Neural progenitor cell (in vitro differentiated cells): ENCODE results near the gene HNRNPAB. TPM values are rescaled to one million over a fixed set of nuclear protein-coding genes. Genes with fewer than 3 reads are reported as not detected.

ENCODE experiments used
- DNase-seq: peaks from one replicate; pipeline ENCODE4 v3.0.0-alpha.2; 2016; ENCODE audit warnings: low spot score
- H2AFZ ChIP-seq: fragments of 200-600 bp; sonication (generic); replicated peaks from 2 replicates; pipeline ENCODE4 v1.6.1; 2016; ENCODE audit warnings: antibody characterized with exemption
- H3F3A ChIP-seq: fragments of 200-600 bp; sonication (generic); 2 replicates; pipeline ENCODE4 v1.6.1; 2016; ENCODE audit warnings: antibody characterized with exemption, low read depth
- H3K27ac ChIP-seq: fragments of 200-600 bp; sonication (generic); 2 replicates; pipeline ENCODE4 v1.5.1; 2016; ENCODE audit warnings: mild to moderate bottlenecking
- H3K27me3 ChIP-seq: fragments of 200-600 bp; sonication (generic); 2 replicates; pipeline ENCODE4 v1.6.1; 2016; ENCODE audit warnings: mild to moderate bottlenecking, moderate library complexity
- H3K36me3 ChIP-seq: fragments of 200-600 bp; sonication (generic); 2 replicates; pipeline ENCODE4 v1.5.1; 2016
- H3K4me1 ChIP-seq: fragments of 200-600 bp; sonication (generic); 2 replicates; pipeline ENCODE4 v1.6.1; 2016; ENCODE audit warnings: mixed run types
- H3K4me2 ChIP-seq: fragments of 200-600 bp; sonication (generic); 2 replicates; pipeline ENCODE4 v1.6.1; 2016
- H3K4me3 ChIP-seq: fragments of 200-600 bp; sonication (generic); 2 replicates; pipeline ENCODE4 v1.5.1; 2016
- H3K79me2 ChIP-seq: fragments of 200-600 bp; sonication (generic); 2 replicates; pipeline ENCODE4 v1.6.1; 2016; ENCODE audit warnings: low read depth
- H3K9ac ChIP-seq: fragments of 200-600 bp; sonication (generic); 2 replicates; pipeline ENCODE4 v1.6.1; 2016
- H3K9me3 ChIP-seq: fragments of 200-600 bp; sonication (generic); 2 replicates; pipeline ENCODE4 v1.5.1; 2016; ENCODE audit warnings: low read depth
- H4K20me1 ChIP-seq: fragments of 200-600 bp; sonication (generic); 2 replicates; pipeline ENCODE4 v1.6.1; 2016; ENCODE audit warnings: low read depth
- H3K27ac Mint-ChIP-seq: 3 replicates; pipeline ENCODE4 v1.8.0; 2021; ENCODE audit warnings: mixed read lengths
- H3K27me3 Mint-ChIP-seq: 2 replicates; pipeline ENCODE4 v1.8.0; 2022; ENCODE audit warnings: low read depth, mild to moderate bottlenecking, inconsistent platforms, moderate library complexity, mixed read lengths; ENCODE audit not compliant: insufficient read depth
- H3K36me3 Mint-ChIP-seq: 3 replicates; pipeline ENCODE4 v1.8.0; 2021; ENCODE audit warnings: mixed read lengths
- H3K4me1 Mint-ChIP-seq: 3 replicates; pipeline ENCODE4 v1.8.0; 2021; ENCODE audit warnings: mixed read lengths
- H3K4me3 Mint-ChIP-seq: 3 replicates; pipeline ENCODE4 v1.8.0; 2021; ENCODE audit warnings: mild to moderate bottlenecking, moderate library complexity, mixed read lengths
- H3K9me3 Mint-ChIP-seq: 3 replicates; pipeline ENCODE4 v1.8.0; 2020; ENCODE audit warnings: mixed read lengths
- CTCF ChIP-seq: fragments of 200-600 bp; sonication (generic); IDR thresholded peaks from 2 replicates; pipeline ENCODE4 v1.5.1; 2017; ENCODE audit warnings: antibody characterized with exemption, mild to moderate bottlenecking
- EZH2 ChIP-seq: fragments of 200-600 bp; sonication (generic); IDR thresholded peaks from 2 replicates; pipeline ENCODE4 v1.6.1; 2017; ENCODE audit warnings: antibody characterized with exemption, mild to moderate bottlenecking, moderate library complexity
- EZH2phosphoT487 ChIP-seq: fragments of 200-600 bp; sonication (generic); IDR thresholded peaks from 2 replicates; pipeline ENCODE4 v1.6.1; 2017; ENCODE audit warnings: antibody characterized with exemption
- total RNA-seq: library from RNA; depleted of rRNA; stranded (reverse); fragments of >200 nt; gene quantifications from 2 replicates; pipeline ENCODE4 v1.2.3, GENCODE V29; 2015; ENCODE audit warnings: low replicate concordance

The HNRNPAB gene
- total RNA-seq, 1 donor from 2014 or later: 195 TPM

- Histone ChIP-seq H4K20me1 (no peaks in the 10 kb centered on the region), H3K36me3 (no peaks in the 10 kb centered on the region), H3K27me3 (no peaks in the 10 kb centered on the region), H3K9ac (no peak overlapping the region), H3K4me1 (no peaks in the 10 kb centered on the region), H3K27ac (no peak overlapping the region), H3K4me3 (no peak overlapping the region), H2AFZ (no peak overlapping the region), H3K4me2 (no peak overlapping the region), H3K9me3 (no peaks in the 10 kb centered on the region), H3K79me2 (no peaks in the 10 kb centered on the region), H3F3A (no peaks in the 10 kb centered on the region)
- Mint-ChIP-seq H3K36me3 (no peaks in the 10 kb centered on the region), H3K4me3 (no peak overlapping the region), H3K27ac (no peak overlapping the region), H3K9me3 (no peaks in the 10 kb centered on the region), H3K4me1 (peaks cover 6% of the 10 kb centered on the region), H3K27me3 (peaks cover 2% of the 10 kb centered on the region)
- TF ChIP-seq EZH2phosphoT487: no peak
- no peak for TF ChIP-seq CTCF
- no peak for TF ChIP-seq EZH2
- DNase-seq: no peak
Observed at GRCh38 chr5:178245389-178245788, 41.1 kb downstream of the HNRNPAB start.

GRCh38 chr5:178246624-178247279 lies 42.4 kb downstream of the HNRNPAB start:
- Mint-ChIP-seq H3K36me3 (no peaks in the 10 kb centered on the region), H3K27ac (peak overlapping the region; percentile 81)

GRCh38 chr5:178247481-178248456 lies 43.4 kb downstream of the HNRNPAB start:
- no peaks in the 10 kb centered on the region for H3K9me3 ChIP-seq

More at GRCh38 chr5:178246624-178247279, 42.4 kb downstream of the HNRNPAB start:
- no peak overlapping the region for H3K9ac ChIP-seq
- H3K36me3 ChIP-seq: no peaks in the 10 kb centered on the region
- no peak overlapping the region for H3K4me3 ChIP-seq
- Mint-ChIP-seq H3K27me3 (no peaks in the 10 kb centered on the region), H3K4me1 (peaks cover 4% of the 10 kb centered on the region), H3K4me3 (no peak overlapping the region), H3K9me3 (no peaks in the 10 kb centered on the region)
- no peaks in the 10 kb centered on the region for H4K20me1 ChIP-seq
- no peak overlapping the region for H3K27ac ChIP-seq
- H2AFZ ChIP-seq: no peak overlapping the region
- H3K79me2 ChIP-seq: no peaks in the 10 kb centered on the region
- no peaks in the 10 kb centered on the region for H3K27me3 ChIP-seq
- H3F3A ChIP-seq: no peaks in the 10 kb centered on the region
- no peak for TF ChIP-seq CTCF
- no peaks in the 10 kb centered on the region for H3K4me1 ChIP-seq
- no peak overlapping the region for H3K4me2 ChIP-seq
- DNase-seq: no peak
- no peaks in the 10 kb centered on the region for H3K9me3 ChIP-seq

More at GRCh38 chr5:178247481-178248456, 43.4 kb downstream of the HNRNPAB start:
- Mint-ChIP-seq H3K4me3 (no peak overlapping the region), H3K36me3 (no peaks in the 10 kb centered on the region), H3K9me3 (no peaks in the 10 kb centered on the region), H3K27ac (no peak overlapping the region), H3K4me1 (peaks cover 4% of the 10 kb centered on the region), H3K27me3 (no peaks in the 10 kb centered on the region)
- TF ChIP-seq EZH2phosphoT487 (no peak), CTCF (no peak), EZH2 (no peak)
- H3K36me3 ChIP-seq: no peaks in the 10 kb centered on the region
- H4K20me1 ChIP-seq: no peaks in the 10 kb centered on the region
- no peak overlapping the region for H3K4me3 ChIP-seq
- H3K4me2 ChIP-seq: no peak overlapping the region
- DNase-seq: no peak
- H3F3A ChIP-seq: no peaks in the 10 kb centered on the region
- H3K27ac ChIP-seq: no peak overlapping the region
- no peaks in the 10 kb centered on the region for H3K79me2 ChIP-seq
- no peak overlapping the region for H2AFZ ChIP-seq
- H3K4me1 ChIP-seq: no peaks in the 10 kb centered on the region
- H3K9ac ChIP-seq: no peak overlapping the region
- H3K27me3 ChIP-seq: no peaks in the 10 kb centered on the region
